CD4-positive, alpha-beta memory T cell (primary cell): ENCODE measurements around the gene SMIM1. TPM values are rescaled to one million over a fixed set of nuclear protein-coding genes. Genes with fewer than 3 reads are reported as not detected.

Source experiments
- CTCF ChIA-PET: fragments of 350-600 bp; sonication (Branson Sonifier 250); formaldehyde crosslinking; loops from one replicate; lab custom pipeline; 2021; ENCODE audit warnings: inconsistent platforms; ENCODE audit not compliant: partially characterized antibody; lab: Charles Lee
- POLR2A ChIA-PET: fragments of 350-600 bp; sonication (Branson Sonifier 250); formaldehyde crosslinking; loops from one replicate; lab custom pipeline; 2021; ENCODE audit not compliant: partially characterized antibody; lab: Charles Lee
- DNase-seq, 5 donors: peaks; one replicate each; pipeline versions ENCODE4 v3.0.0 to v3.0.0-alpha.2; 2020 to 2022; ENCODE audit warnings: mixed read lengths in 1 of 5
- H3K27ac ChIP-seq: one replicate; pipeline ENCODE4 v1.7.0; 2013; ENCODE audit warnings: low read depth, low read length
- H3K27me3 ChIP-seq: 2 replicates; pipeline ENCODE4 v1.7.0; 2013; ENCODE audit warnings: mild to moderate bottlenecking, low read length, moderate library complexity; ENCODE audit not compliant: insufficient read depth
- H3K36me3 ChIP-seq: 2 replicates; pipeline ENCODE4 v1.7.0; 2013; ENCODE audit warnings: mild to moderate bottlenecking, low read length, moderate library complexity; ENCODE audit not compliant: insufficient read depth
- H3K4me1 ChIP-seq: 2 replicates; pipeline ENCODE4 v1.7.0; 2013; ENCODE audit warnings: mild to moderate bottlenecking, low read length, moderate library complexity; ENCODE audit not compliant: insufficient read depth
- H3K4me3 ChIP-seq, 2 donors: one replicate each; pipeline ENCODE4 v1.7.0; 2013; ENCODE audit warnings: low read length in 2 of 2, mild to moderate bottlenecking in 1 of 2
- H3K9me3 ChIP-seq, 2 donors: one replicate each; pipeline ENCODE4 v1.7.0; 2013; ENCODE audit warnings: low read length in 2 of 2, control low read depth in 1 of 2; ENCODE audit not compliant: control insufficient read depth in 1 of 2
- H3K27ac Mint-ChIP-seq, 7 donors: one replicate each; pipeline ENCODE4 v1.8.0; 2020 to 2021; ENCODE audit warnings: mixed read lengths in 7 of 7, mild to moderate bottlenecking in 6 of 7, inconsistent platforms in 3 of 7, moderate library complexity in 3 of 7
- H3K27me3 Mint-ChIP-seq, 2 donors: one replicate each; pipeline ENCODE4 v1.8.0; 2020 to 2021; ENCODE audit warnings: mixed read lengths in 2 of 2
- H3K36me3 Mint-ChIP-seq, 2 donors: one replicate each; pipeline ENCODE4 v1.8.0; 2020 to 2021; ENCODE audit warnings: mixed read lengths in 2 of 2, inconsistent platforms in 1 of 2, mild to moderate bottlenecking in 1 of 2
- H3K4me1 Mint-ChIP-seq, 4 donors: one replicate each; pipeline ENCODE4 v1.8.0; 2020 to 2021; ENCODE audit warnings: mixed read lengths in 4 of 4, mild to moderate bottlenecking in 1 of 4
- H3K4me3 Mint-ChIP-seq, 8 donors: one replicate each; pipeline ENCODE4 v1.8.0; 2020 to 2021; ENCODE audit warnings: mixed read lengths in 8 of 8, mild to moderate bottlenecking in 7 of 8, moderate library complexity in 6 of 8, inconsistent platforms in 3 of 8
- H3K9me3 Mint-ChIP-seq, 8 donors: one replicate each; pipeline ENCODE4 v1.8.0; 2020 to 2021; ENCODE audit warnings: mixed read lengths in 8 of 8, mild to moderate bottlenecking in 5 of 8, inconsistent platforms in 3 of 8, moderate library complexity in 1 of 8
- intact Hi-C: fragments of 100-400 bp; cut with micrococcal nuclease; formaldehyde crosslinking; loops from one replicate; pipeline ENCODE4 v1.15.1; 2023
- polyA plus RNA-seq, 2 donors: library from polyadenylated mRNA; unstranded; fragments of 300-500 nt; fragmentation: Illumina TruSeq; gene quantifications; one replicate each; pipeline ENCODE4 v1.2.3, GENCODE V29; 2021
- total RNA-seq, 2 experiments: library from RNA; stranded (reverse); gene quantifications; one replicate each; pipeline ENCODE4 v1.2.3, GENCODE V29; 2021

The SMIM1 gene
- total and polyA plus RNA-seq, 4 experiments from 2014 or later, result 0.52 to 4.7 (median 2.3) TPM

DNA sequence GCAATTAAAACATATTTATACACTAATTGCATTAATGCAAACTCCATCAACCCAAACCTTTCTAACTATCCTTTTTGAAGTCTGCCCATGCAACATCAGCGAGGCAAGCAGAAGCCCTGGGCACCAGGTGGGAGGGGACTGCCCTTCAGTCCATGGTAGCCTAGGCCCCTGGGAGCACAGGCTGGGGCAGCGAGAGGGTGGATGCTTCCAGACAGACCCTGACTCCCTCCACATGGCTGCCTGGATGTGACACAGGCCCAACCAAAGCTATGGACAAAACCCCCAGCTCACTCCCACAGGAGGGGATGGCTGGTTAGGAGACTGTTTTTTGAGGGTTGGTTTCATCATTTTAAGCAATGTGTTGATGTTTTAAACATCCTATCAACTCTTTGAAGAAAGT lies 41.5 kb downstream of the SMIM1 start:
- H3K27me3 ChIP-seq, result no peaks in the 10 kb centered on the region

DNA sequence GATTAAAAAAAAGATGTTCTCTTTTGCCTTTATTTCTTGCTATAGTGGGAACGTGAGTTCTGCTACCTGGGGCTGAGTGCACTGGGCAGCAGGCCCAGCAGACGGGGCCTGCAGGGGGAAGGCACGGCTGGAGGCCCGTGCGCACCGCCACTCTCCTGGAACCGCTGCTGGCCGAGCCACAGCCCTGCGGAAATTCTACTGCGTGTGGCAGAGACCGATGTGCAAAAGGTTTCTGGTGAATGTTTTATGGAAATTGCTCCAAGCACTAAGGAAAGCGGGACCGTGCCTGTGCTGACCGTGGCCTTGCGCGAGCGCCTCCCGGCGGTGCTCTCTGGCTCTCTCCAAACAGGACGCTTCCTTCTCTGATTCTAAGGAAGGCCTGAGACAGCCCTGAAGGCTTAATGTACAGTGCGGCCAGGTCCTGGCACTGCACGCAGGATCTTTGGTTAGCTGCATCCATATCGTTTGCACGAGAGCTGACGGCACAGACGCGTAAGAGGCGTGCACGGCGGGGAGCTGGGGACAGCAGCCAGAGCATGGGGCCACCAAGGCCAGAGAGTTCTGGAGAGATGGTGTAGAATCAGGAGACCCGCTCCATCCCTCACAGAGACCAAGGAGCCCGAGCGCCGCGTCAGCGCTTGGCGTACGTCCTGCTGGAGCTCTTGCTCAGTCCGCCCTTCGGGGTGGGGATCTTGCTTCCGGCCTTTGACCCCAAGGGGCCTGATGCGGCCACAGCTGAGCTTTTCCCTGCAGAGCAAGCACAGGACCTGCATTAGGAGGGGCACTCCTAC lies 42.4 kb downstream of the SMIM1 start:
- POLR2A ChIA-PET, result interaction anchor here (0.5 to 0.8 kb wide), 2 partner anchors 19 to 40 kb away, joined by 3 to 4 read pairs; partner anchors contain the start of gene LRRC47

More for the DNA sequence above, 41.5 kb downstream of the SMIM1 start:
- POLR2A ChIA-PET, result no interaction called here
- H3K4me1 Mint-ChIP-seq, result peaks cover 0 to 2% (median 0%) of the 10 kb centered on the region in 4 donors
- no peaks in the 10 kb centered on the region for H3K27me3 Mint-ChIP-seq
- H3K27ac ChIP-seq, result no peak overlapping the region
- H3K4me1 ChIP-seq, result no peaks in the 10 kb centered on the region
- no peaks in the 10 kb centered on the region for H3K9me3 Mint-ChIP-seq
- CTCF ChIA-PET, result no interaction called here
- H3K9me3 ChIP-seq, result no peaks in the 10 kb centered on the region
- H3K4me3 Mint-ChIP-seq, result no peak overlapping the region
- no peak overlapping the region for H3K4me3 ChIP-seq
- no peaks in the 10 kb centered on the region for H3K36me3 ChIP-seq
- no peak for DNase-seq
- H3K36me3 Mint-ChIP-seq, result peaks cover 17 to 26% of the 10 kb centered on the region in 2 donors
- intact Hi-C loops, result no loop called here
- no peak overlapping the region for H3K27ac Mint-ChIP-seq

DNA sequence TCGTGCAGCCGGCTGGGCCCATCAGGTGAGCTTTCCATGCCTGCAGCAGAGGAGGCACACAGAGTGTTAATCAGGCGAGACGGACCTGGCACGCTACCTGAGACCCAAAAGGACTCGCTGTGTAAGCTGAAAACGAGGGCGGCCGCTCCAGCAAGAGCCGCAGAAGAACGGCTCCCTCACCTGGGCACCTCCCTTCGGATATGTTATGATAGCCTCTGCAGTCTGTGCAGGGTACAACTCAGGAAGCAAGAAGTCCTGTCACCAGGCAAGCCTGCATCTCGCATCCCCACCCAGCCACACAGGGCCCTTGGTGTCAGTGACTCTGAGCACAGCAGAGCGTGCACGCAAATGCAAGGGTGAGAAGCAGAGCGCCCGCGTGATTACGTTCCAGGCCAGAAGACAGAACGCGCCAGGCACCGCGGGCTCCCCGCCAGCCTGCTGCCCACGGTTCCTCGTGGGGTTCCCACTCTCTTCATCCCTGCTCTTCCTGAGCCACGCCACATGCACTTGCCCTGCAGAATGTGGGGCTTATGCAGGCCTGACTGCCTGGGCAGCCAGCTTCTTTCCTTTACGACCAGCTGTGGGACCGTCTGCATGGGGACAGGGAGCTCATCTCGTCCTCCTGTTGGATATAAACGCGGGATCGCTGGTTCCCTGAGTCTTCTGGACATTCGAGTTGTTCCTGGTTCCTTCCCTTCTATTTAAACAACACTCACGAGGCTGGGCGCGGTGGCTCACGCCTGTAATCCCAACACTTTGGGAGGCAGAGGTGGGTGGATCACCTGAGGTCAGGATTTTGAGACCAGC lies 44.0 kb downstream of the SMIM1 start:
- H3K36me3 Mint-ChIP-seq, result peaks cover 34 to 47% of the 10 kb centered on the region in 2 donors
- H3K36me3 ChIP-seq, result peaks cover 14% of the 10 kb centered on the region

More for the DNA sequence above, 42.4 kb downstream of the SMIM1 start:
- DNase-seq, result no peak
- H3K9me3 ChIP-seq, result no peaks in the 10 kb centered on the region
- intact Hi-C loops, result no loop called here
- no peak overlapping the region for H3K4me3 Mint-ChIP-seq
- no peaks in the 10 kb centered on the region for H3K27me3 ChIP-seq
- H3K27ac ChIP-seq, result no peak overlapping the region
- H3K4me1 ChIP-seq, result no peaks in the 10 kb centered on the region
- H3K36me3 ChIP-seq, result peaks cover 2% of the 10 kb centered on the region
- H3K4me3 ChIP-seq, result no peak overlapping the region
- H3K27ac Mint-ChIP-seq, result peak overlapping the region in 1 of 7 donors; percentile 17
- CTCF ChIA-PET, result no interaction called here
- H3K9me3 Mint-ChIP-seq, result no peaks in the 10 kb centered on the region
- no peaks in the 10 kb centered on the region for H3K27me3 Mint-ChIP-seq
- peaks cover 0 to 3% (median 0%) of the 10 kb centered on the region in 4 donors for H3K4me1 Mint-ChIP-seq
- peaks cover 24 to 33% of the 10 kb centered on the region in 2 donors for H3K36me3 Mint-ChIP-seq

DNA sequence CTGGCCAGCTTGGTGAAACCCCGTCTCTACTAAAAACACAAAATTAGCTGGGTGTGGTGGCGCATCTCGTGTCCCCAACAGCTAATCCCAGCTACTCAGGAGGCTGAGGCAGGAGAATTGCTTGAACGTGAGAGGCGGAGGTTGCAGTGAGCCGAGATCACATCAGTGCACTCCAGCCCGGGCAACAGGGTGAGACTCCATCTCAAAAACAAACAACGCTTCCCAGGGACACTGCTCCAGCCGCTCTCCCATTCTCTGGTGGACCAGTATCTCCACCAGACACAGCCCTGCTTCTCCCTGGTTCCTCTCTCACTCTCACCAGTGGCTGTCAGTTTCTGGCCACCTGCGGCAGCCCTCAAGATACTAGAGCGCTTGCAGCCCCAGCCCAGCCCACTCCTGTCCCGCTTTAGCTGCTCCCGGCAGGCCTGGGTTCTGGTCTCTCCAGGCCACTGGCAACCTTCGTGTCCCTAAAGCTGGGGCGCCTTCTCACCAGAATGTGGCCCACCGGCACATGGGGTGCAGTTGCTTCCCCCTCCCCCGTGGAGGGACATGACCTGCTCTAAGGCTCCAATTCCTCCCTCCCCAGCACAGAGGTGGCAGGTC lies 44.7 kb downstream of the SMIM1 start:
- H3K36me3 Mint-ChIP-seq, result peaks cover 41 to 54% of the 10 kb centered on the region in 2 donors
- H3K27me3 Mint-ChIP-seq, result no peaks in the 10 kb centered on the region
- H3K4me1 Mint-ChIP-seq, result peaks cover 0 to 3% (median 0%) of the 10 kb centered on the region in 4 donors
- no peak overlapping the region for H3K4me3 Mint-ChIP-seq
- intact Hi-C loops, result no loop called here
- Histone ChIP-seq H3K4me3 (no peak overlapping the region), H3K36me3 (peaks cover 19% of the 10 kb centered on the region), H3K4me1 (no peaks in the 10 kb centered on the region), H3K9me3 (no peaks in the 10 kb centered on the region), H3K27ac (no peak overlapping the region), H3K27me3 (no peaks in the 10 kb centered on the region)
- no peaks in the 10 kb centered on the region for H3K9me3 Mint-ChIP-seq
- POLR2A ChIA-PET, result no interaction called here
- CTCF ChIA-PET, result no interaction called here
- no peak overlapping the region for H3K27ac Mint-ChIP-seq
- DNase-seq, result no peak

More for the DNA sequence above, 44.0 kb downstream of the SMIM1 start:
- ChIA-PET CTCF (no interaction called here), POLR2A (no interaction called here)
- H3K4me1 Mint-ChIP-seq, result peaks cover 0 to 2% (median 0%) of the 10 kb centered on the region in 4 donors
- no peaks in the 10 kb centered on the region for H3K27me3 ChIP-seq
- H3K27ac Mint-ChIP-seq, result no peak overlapping the region
- intact Hi-C loops, result no loop called here
- DNase-seq, result no peak
- H3K9me3 ChIP-seq, result no peaks in the 10 kb centered on the region
- no peak overlapping the region for H3K27ac ChIP-seq
- no peak overlapping the region for H3K4me3 Mint-ChIP-seq
- H3K9me3 Mint-ChIP-seq, result no peaks in the 10 kb centered on the region
- no peaks in the 10 kb centered on the region for H3K4me1 ChIP-seq
- no peak overlapping the region for H3K4me3 ChIP-seq
- H3K27me3 Mint-ChIP-seq, result no peaks in the 10 kb centered on the region

DNA sequence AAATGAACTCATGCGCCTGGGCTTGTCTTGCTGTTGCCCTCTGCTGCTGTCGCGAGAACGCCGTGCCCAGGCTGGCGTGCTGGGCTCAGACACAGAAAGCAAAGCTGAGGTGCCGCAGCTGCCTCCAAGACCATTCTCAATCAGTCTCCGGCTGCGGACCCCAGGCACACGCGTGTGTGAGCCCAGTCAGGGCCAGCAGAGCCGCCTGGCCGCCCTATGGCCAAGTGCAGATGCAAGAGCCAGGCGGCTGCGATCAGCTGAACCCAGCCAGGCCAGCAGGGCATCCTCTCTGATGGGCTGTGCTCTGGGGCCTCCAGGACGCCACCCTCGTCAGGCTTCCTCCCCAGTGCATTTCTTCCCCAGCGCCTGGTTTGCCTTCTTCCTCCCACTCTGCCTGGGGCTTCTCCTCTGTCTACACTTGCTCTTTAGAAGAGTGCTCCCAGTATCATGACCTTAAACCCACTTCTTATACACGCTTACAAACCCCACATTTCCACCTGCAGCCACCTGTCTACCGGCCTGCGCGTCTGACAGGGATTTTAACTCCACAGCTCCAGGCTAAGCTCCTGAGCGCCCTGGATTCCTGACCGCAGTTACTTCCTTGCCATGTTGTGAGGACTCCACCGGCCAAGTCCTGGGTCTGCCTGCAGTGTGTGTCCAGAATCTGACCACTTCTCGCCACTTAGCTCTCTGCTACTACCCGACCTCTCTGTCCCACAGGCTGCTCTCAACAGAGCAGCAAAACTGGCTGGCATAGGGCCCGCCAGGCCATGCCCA lies 45.5 kb downstream of the SMIM1 start:
- Histone ChIP-seq H3K36me3 (peaks cover 26% of the 10 kb centered on the region), H3K9me3 (no peaks in the 10 kb centered on the region), H3K4me1 (no peaks in the 10 kb centered on the region), H3K27ac (no peak overlapping the region), H3K4me3 (no peak overlapping the region), H3K27me3 (no peaks in the 10 kb centered on the region)
- H3K27me3 Mint-ChIP-seq, result no peaks in the 10 kb centered on the region
- intact Hi-C loops, result no loop called here
- ChIA-PET CTCF (no interaction called here), POLR2A (no interaction called here)
- H3K4me3 Mint-ChIP-seq, result no peak overlapping the region
- H3K27ac Mint-ChIP-seq, result peak overlapping the region in 1 of 7 donors; percentile 41
- H3K9me3 Mint-ChIP-seq, result no peaks in the 10 kb centered on the region
- peaks cover 0 to 3% (median 0%) of the 10 kb centered on the region in 4 donors for H3K4me1 Mint-ChIP-seq
- peaks cover 47 to 62% of the 10 kb centered on the region in 2 donors for H3K36me3 Mint-ChIP-seq
- DNase-seq, result no peak

DNA sequence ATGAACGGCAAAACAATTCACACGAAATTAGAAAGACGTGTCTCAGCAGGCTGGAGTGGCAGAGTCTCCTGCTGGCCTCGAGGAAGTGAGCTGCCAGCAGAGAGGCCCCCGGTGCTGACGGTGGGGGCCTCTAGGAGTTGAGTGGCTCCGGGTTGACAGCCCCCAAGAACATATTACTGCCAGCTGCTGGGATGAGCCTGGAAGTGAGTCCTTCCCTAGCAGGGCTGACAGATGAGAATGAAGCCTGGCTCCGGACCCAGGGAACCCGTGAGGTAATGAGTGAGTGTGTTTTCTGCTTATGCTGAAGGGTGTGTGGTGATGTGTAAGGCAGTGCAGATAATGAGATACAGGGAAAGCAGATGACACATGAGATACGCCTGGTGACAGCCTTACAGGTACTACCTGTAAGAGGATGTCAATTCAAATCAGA lies 47.2 kb downstream of the SMIM1 start:
- Histone ChIP-seq H3K36me3 (peaks cover 31% of the 10 kb centered on the region), H3K27me3 (no peaks in the 10 kb centered on the region)

More for the DNA sequence above, 47.2 kb downstream of the SMIM1 start:
- H3K36me3 Mint-ChIP-seq, result peaks cover 49 to 68% of the 10 kb centered on the region in 2 donors
- Histone ChIP-seq H3K4me1 (no peaks in the 10 kb centered on the region), H3K27ac (no peak overlapping the region), H3K9me3 (no peaks in the 10 kb centered on the region), H3K4me3 (no peak overlapping the region)
- peaks cover 0 to 3% (median 0%) of the 10 kb centered on the region in 4 donors for H3K4me1 Mint-ChIP-seq
- no peak overlapping the region for H3K27ac Mint-ChIP-seq
- intact Hi-C loops, result no loop called here
- H3K9me3 Mint-ChIP-seq, result no peaks in the 10 kb centered on the region
- H3K27me3 Mint-ChIP-seq, result no peaks in the 10 kb centered on the region
- CTCF ChIA-PET, result no interaction called here
- DNase-seq, result no peak
- POLR2A ChIA-PET, result no interaction called here
- no peak overlapping the region for H3K4me3 Mint-ChIP-seq
